Right lobe of liver (tissue), 6 donors: ENCODE measurements around the gene VDAC1. TPM values are rescaled to one million over a fixed set of nuclear protein-coding genes. Genes with fewer than 3 reads are reported as not detected.

Source experiments
- ATAC-seq, 4 donors: fragments of 200-7000 bp; cut with Tn5 transposase; one replicate each; pipeline ENCODE4 v1.9.1; 2020; ENCODE audit warnings: mild to moderate bottlenecking in 4 of 4, moderate library complexity in 4 of 4
- DNase-seq, 3 donors: peaks; one replicate each; pipeline ENCODE4 v3.0.0-alpha.2; 2020
- H3K27ac ChIP-seq, 3 donors: fragments of 200-600 bp; one replicate each; pipeline ENCODE4 v1.8.0; 2022
- H3K27me3 ChIP-seq, 2 donors: fragments of 200-600 bp; one replicate each; pipeline ENCODE4 v1.8.0; 2022
- H3K36me3 ChIP-seq, 4 donors: fragments of 200-600 bp; sonication (generic) in 1 of 4; one replicate each; pipeline versions ENCODE4 v1.5.1 to v1.8.0; 2017 to 2022; ENCODE audit warnings: control low read depth in 1 of 4
- H3K4me1 ChIP-seq, 4 donors: fragments of 200-600 bp; sonication (generic) in 1 of 4; one replicate each; pipeline versions ENCODE4 v1.5.1 to v1.8.0; 2017 to 2022; ENCODE audit warnings: control low read depth in 1 of 4
- H3K4me3 ChIP-seq, 3 donors: fragments of 200-600 bp; one replicate each; pipeline ENCODE4 v1.8.0; 2022
- H3K9me3 ChIP-seq, 4 donors: fragments of 200-600 bp; sonication (generic) in 1 of 4; one replicate each; pipeline versions ENCODE4 v1.5.1 to v1.8.0; 2017 to 2022; ENCODE audit warnings: control low read depth in 1 of 4
- CTCF ChIP-seq, 4 donors: fragments of 200-600 bp in 3 of 4; fragments of 450-650 bp in 1 of 4; IDR thresholded peaks; one replicate each; pipeline versions ENCODE4 v1.5.1 to v1.8.0; 2016 to 2022; ENCODE audit warnings: antibody characterized with exemption in 4 of 4, mild to moderate bottlenecking in 2 of 4
- POLR2A ChIP-seq: fragments of 450-650 bp; IDR thresholded peaks from one replicate; pipeline ENCODE4 v1.6.1; 2017; ENCODE audit warnings: antibody characterized with exemption, mild to moderate bottlenecking
- WGBS: methylation state at CpG from one replicate; pipeline ENCODE4 v1.1.6; 2018; ENCODE audit warnings: low coverage, low lambda C conversion rate; ENCODE audit not compliant: insufficient coverage; ENCODE audit errors: missing lambda C conversion rate; 5-methylcytosine and 5-hydroxymethylcytosine counted together
- intact Hi-C, 2 donors: fragments of 100-400 bp; cut with DNase I; formaldehyde crosslinking; loops; one replicate each; pipeline versions ENCODE4 v1.11.2 to v1.14.1; 2022
- total RNA-seq, 6 experiments: library from RNA; depleted of rRNA in 2 of 6; stranded (reverse); fragments of >200 nt in 2 of 6; fragmentation: NEBNext Ultra II Directional in 3 of 6; extraction: Animal tissue kit (Norgen Biotek cat#: 25700) in 3 of 6; gene quantifications; one replicate each; pipeline versions ENCODE4 v1.1.0 to v1.2.4, GENCODE V29; 2016 to 2023
- donor health status: DM: no; HTN: yes; CAD: no.
- donor health status: DM: no; HTN: no; CAD: no.
- donor health status: DM: no; HTN: no; CAD: no.
- donor health status: DM: no; HTN: yes; CAD: no.
- donor health status: DM: no; HTN: yes; CAD: no.

Gene VDAC1
- total RNA-seq, 6 experiments from 2014 or later, result 101 to 209 (median 128) TPM

DNA sequence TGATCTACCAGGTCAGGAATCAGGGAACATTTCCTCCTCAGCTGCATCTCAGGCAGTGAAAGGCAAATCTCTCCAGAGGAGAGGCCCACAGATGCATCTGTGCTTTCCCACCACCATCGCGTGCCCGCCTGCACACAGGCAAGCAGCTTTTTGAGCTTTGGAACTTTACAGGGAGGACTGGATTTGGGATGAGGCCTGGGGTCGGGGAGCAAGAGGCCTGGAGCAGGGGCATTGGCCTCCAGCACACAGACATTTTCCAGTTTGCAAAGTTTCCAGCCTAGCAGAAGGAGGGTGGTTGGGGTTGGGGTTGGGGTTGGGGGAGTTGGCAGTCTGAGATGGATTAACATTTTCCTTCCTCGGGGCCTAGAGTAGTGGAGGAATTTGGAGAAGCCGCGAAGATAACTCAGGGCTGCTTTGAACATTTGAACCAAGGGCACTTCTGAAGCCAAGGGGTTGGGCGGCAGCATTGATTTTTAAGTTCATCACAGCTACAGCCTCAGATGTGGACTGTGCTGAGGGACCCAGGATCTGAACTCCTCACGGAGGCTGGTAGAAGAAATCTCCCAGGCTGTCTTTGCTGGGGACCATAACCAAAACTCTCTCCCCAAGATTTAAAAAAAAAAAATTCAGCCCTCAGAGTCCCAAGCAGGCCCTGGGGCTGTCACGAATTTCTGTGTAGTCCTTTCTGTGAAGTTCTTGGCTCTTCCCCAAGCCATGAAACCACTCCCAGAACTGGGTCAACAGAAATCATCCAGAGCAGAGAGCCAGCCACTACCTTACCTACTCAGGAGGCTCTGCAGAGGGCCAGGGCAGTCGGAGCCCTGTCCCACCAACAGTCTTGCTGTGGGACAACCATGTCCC is 61.9 kb downstream of the VDAC1 start:
- WGBS, result 28% methylated on average over 8 of the region's 11 CpGs
- H3K9me3 ChIP-seq, result no peaks in the 10 kb centered on the region
- DNase-seq (no peak), ATAC-seq (peak; percentile 75 to 82 (median 81))
- H3K27me3 ChIP-seq, result no peaks in the 10 kb centered on the region
- intact Hi-C loops, result no loop called here
- peaks cover 0 to 19% (median 3%) of the 10 kb centered on the region in 4 donors for H3K4me1 ChIP-seq
- no peak overlapping the region for H3K4me3 ChIP-seq
- H3K36me3 ChIP-seq, result no peaks in the 10 kb centered on the region
- no peak overlapping the region for H3K27ac ChIP-seq
- no peak for TF ChIP-seq POLR2A
- no peak for TF ChIP-seq CTCF (IDR thresholded peaks at IDR 0.05)

GRCh38 chr5:133941456-133942196 is 63.1 kb downstream of the VDAC1 start:
- H3K27ac ChIP-seq, result no peak overlapping the region
- peaks cover 0 to 11% (median 0%) of the 10 kb centered on the region in 4 donors for H3K4me1 ChIP-seq
- no peaks in the 10 kb centered on the region for H3K36me3 ChIP-seq
- no peaks in the 10 kb centered on the region for H3K9me3 ChIP-seq
- ATAC-seq (no peak), DNase-seq (peak in 1 of 3 donors; percentile 17)
- H3K27me3 ChIP-seq, result no peaks in the 10 kb centered on the region
- TF ChIP-seq POLR2A, result no peak
- TF ChIP-seq CTCF (IDR thresholded peaks at IDR 0.05), result no peak
- WGBS, result 90% methylated on average over 4 of the region's 8 CpGs
- H3K4me3 ChIP-seq, result no peak overlapping the region
- intact Hi-C loops, result no loop called here

GRCh38 chr5:133939668-133940067 is 65.1 kb downstream of the VDAC1 start:
- no peak for ATAC-seq
- DNase-seq, result peak in 1 of 3 donors; percentile 10
- H3K9me3 ChIP-seq, result no peaks in the 10 kb centered on the region
- peaks cover 0 to 11% (median 0%) of the 10 kb centered on the region in 4 donors for H3K4me1 ChIP-seq
- H3K36me3 ChIP-seq, result no peaks in the 10 kb centered on the region
- TF ChIP-seq POLR2A, result no peak
- TF ChIP-seq CTCF (IDR thresholded peaks at IDR 0.05), result no peak
- no peak overlapping the region for H3K4me3 ChIP-seq
- no peaks in the 10 kb centered on the region for H3K27me3 ChIP-seq
- no peak overlapping the region for H3K27ac ChIP-seq
- intact Hi-C loops, result no loop called here
- WGBS, result 90% methylated on average over 2 of the region's 3 CpGs

DNA sequence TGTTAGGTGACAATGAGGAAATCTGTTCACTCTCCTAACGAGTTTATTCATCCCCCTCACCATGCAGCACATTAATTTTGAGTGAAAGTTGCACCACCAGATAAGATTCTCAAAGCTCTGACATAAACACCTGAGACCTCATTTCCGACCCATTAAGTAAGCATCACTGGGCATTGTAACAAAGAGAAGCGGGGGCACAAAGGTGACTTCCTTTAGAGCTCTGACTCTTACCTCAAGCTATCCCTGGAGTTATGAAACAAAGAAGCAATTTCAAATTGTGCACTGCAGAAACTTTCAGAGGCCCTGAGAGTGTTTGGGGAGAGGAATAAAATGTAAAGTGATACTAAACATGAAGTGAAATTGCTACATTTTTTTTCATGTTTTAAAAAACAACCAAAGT is 65.8 kb downstream of the VDAC1 start:
- no peak for ATAC-seq
- no peaks in the 10 kb centered on the region for H3K36me3 ChIP-seq
- intact Hi-C loops, result no loop called here
- DNase-seq, result no peak
- TF ChIP-seq CTCF (IDR thresholded peaks at IDR 0.05) (no peak), POLR2A (no peak)
- peaks cover 0 to 11% (median 0%) of the 10 kb centered on the region in 4 donors for H3K4me1 ChIP-seq
- H3K27me3 ChIP-seq, result no peaks in the 10 kb centered on the region
- no peak overlapping the region for H3K4me3 ChIP-seq
- no peak overlapping the region for H3K27ac ChIP-seq
- 80% methylated on average over 3 of the region's 3 CpGs for WGBS
- H3K9me3 ChIP-seq, result no peaks in the 10 kb centered on the region
